Measurements from ENCODE around the gene RPP30. TPM values are rescaled to one million over a fixed set of nuclear protein-coding genes. Genes with fewer than 3 reads are reported as not detected.

RPP30 gene
- total RNA-seq, 1 experiment from 2014 or later = 56.8 TPM

GRCh38 chr10:90842725-90843124, 29.0 kb upstream of the RPP30 start:
- POLR2A ChIA-PET = no interaction called here
- CTCF ChIA-PET = no interaction called here
- no peak for ATAC-seq

More at GRCh38 chr10:90842725-90843124, 29.0 kb upstream of the RPP30 start:
- H3K4me1 ChIP-seq (ENCODE audit: control insufficient read depth in 1 of 2, insufficient read depth in 2 of 2, low read length in 2 of 2) = peaks cover 16 to 18% of the 10 kb centered on the region in 2 experiments
- no peaks in the 10 kb centered on the region for H3K27me3 ChIP-seq (ENCODE audit: insufficient read depth, low read length)
- no peaks in the 10 kb centered on the region for H3K36me3 ChIP-seq (ENCODE audit: control insufficient read depth in 1 of 2, insufficient read depth in 2 of 2, low read length in 2 of 2)
- no peak for DNase-seq (ENCODE audit: low read depth, low spot score)
- peaks cover 94% of the 10 kb centered on the region for H3K79me2 ChIP-seq (ENCODE audit: insufficient read depth, low read length)
- no peak overlapping the region for H2AFZ ChIP-seq (ENCODE audit: low read depth, low read length, poor library complexity, severe bottlenecking)
- no peaks in the 10 kb centered on the region for H3K9me2 ChIP-seq (ENCODE audit: insufficient read depth)
- no peak overlapping the region for H3K4me3 ChIP-seq (replicated peaks in 1 of 2; ENCODE audit: low read depth in 1 of 2, low read length in 2 of 2)
- no peak overlapping the region for H3K4me2 ChIP-seq (ENCODE audit: low read length)
- no peaks in the 10 kb centered on the region for H4K20me1 ChIP-seq (ENCODE audit: insufficient read depth)
- no peaks in the 10 kb centered on the region for H3K9me3 ChIP-seq (ENCODE audit: control insufficient read depth in 1 of 2, insufficient read depth in 1 of 2, low read depth in 1 of 2, low read length in 2 of 2)
- no peak for TF ChIP-seq TCF7L2 (IDR thresholded peaks at IDR 0.05; ENCODE audit: borderline replicate concordance, extremely low read depth, insufficient read depth, insufficient read length)
- no peak for TF ChIP-seq FOSL1 (IDR thresholded peaks at IDR 0.05; ENCODE audit: low read depth)
- no peak for TF ChIP-seq CEBPB (IDR thresholded peaks at IDR 0.05; ENCODE audit: low read depth)
- no peak for TF ChIP-seq EZH2phosphoT487 (IDR thresholded peaks at IDR 0.05; ENCODE audit: borderline replicate concordance)
- TF ChIP-seq EZH2 (IDR thresholded peaks at IDR 0.05) = no peak
- TF ChIP-seq RAD21 (IDR thresholded peaks at IDR 0.05; ENCODE audit: low read depth) = no peak
- TF ChIP-seq YY1 (IDR thresholded peaks at IDR 0.05; ENCODE audit: extremely low read depth, insufficient replicate concordance, low read depth, low read length) = no peak
- no peak for TF ChIP-seq ATF3 (IDR thresholded peaks at IDR 0.05)
- TF ChIP-seq CBX3 (IDR thresholded peaks at IDR 0.05; ENCODE audit: low read depth) = no peak
- TF ChIP-seq POLR2AphosphoS5 (IDR thresholded peaks at IDR 0.05; ENCODE audit: low read depth, low read length) = no peak
- no peak for TF ChIP-seq SIN3A (IDR thresholded peaks at IDR 0.05; ENCODE audit: low read depth)
- TF ChIP-seq JUND (IDR thresholded peaks at IDR 0.05) = no peak
- no peak for TF ChIP-seq SRF (IDR thresholded peaks at IDR 0.05; ENCODE audit: low read depth)
- no peak for TF ChIP-seq ZBTB33 (IDR thresholded peaks at IDR 0.05; ENCODE audit: extremely low read depth, insufficient replicate concordance, low read length)
- TF ChIP-seq REST (IDR thresholded peaks at IDR 0.05; ENCODE audit: low read depth) = no peak
- no TSS peak for BruUV-seq (replicated peaks)
- intact Hi-C loops (cut with micrococcal nuclease) = no loop called here
- H3K27ac ChIP-seq (ENCODE audit: low read depth, low read length) = no peak overlapping the region
- H3K9ac ChIP-seq (ENCODE audit: low read length) = no peak overlapping the region
- RAD21 ChIA-PET (ENCODE audit: low non-redundant PET in 1 of 2, low total read pairs in 2 of 2, uncharacterized antibody in 2 of 2, unreplicated experiment in 2 of 2) = no interaction called here

Data from HCT116 (cell line).